Measurements from ENCODE around the gene HYKK. TPM values are rescaled to one million over a fixed set of nuclear protein-coding genes. Genes with fewer than 3 reads are reported as not detected.

Gene HYKK
- total and polyA plus RNA-seq, 2 of the 13 experiments (the other 11 are each of a cell fraction or from before 2014, with no cell fraction given) = 3.5 to 5.4 TPM

GRCh38 chr15:78533331-78533730 lies 26.0 kb downstream of the HYKK start:
- intact Hi-C loops (cut with micrococcal nuclease; ENCODE audit: unreplicated experiment) (no loop called here), in situ Hi-C loops (cut with HindIII; ENCODE audit: extremely low pct_ligation_motif_present, low pct_unique_long_range_greater_than_20kb) (no loop called here)
- no peaks in the 10 kb centered on the region for H3K79me2 ChIP-seq (ENCODE audit: insufficient read depth, low read length)
- POLR2A ChIA-PET = no interaction called here
- no peaks in the 10 kb centered on the region for H3K4me1 ChIP-seq (ENCODE audit: insufficient read depth, low read length)
- no peak overlapping the region for H3K9ac ChIP-seq (ENCODE audit: insufficient read depth, low read depth, low read length)
- H3K4me3 ChIP-seq (replicated peaks in 1 of 3; ENCODE audit: insufficient read depth in 1 of 3, low read depth in 2 of 3, low read length in 3 of 3) = no peak overlapping the region
- H3K9me3 ChIP-seq (ENCODE audit: low read length) = no peaks in the 10 kb centered on the region
- H3K27ac ChIP-seq (ENCODE audit: extremely low read length, insufficient read depth, low read length) = no peak overlapping the region
- ATAC-seq = no peak
- no TSS peak for BruUV-seq (replicated peaks)
- no peaks in the 10 kb centered on the region for H3K36me3 ChIP-seq (replicated peaks in 1 of 2; ENCODE audit: control insufficient read depth in 1 of 2, insufficient read depth in 2 of 2, low read length in 2 of 2)
- H3K27me3 ChIP-seq (ENCODE audit: control insufficient read depth in 1 of 2, insufficient read depth in 2 of 2, low read length in 2 of 2) = no peaks in the 10 kb centered on the region
- H4K20me1 ChIP-seq (ENCODE audit: insufficient read depth, low read length) = no peaks in the 10 kb centered on the region
- TF ChIP-seq TFDP1 (CRISPR knock-in tag; IDR thresholded peaks at IDR 0.05; ENCODE audit: borderline replicate concordance) = no peak
- H2AFZ ChIP-seq (ENCODE audit: low read length) = no peak overlapping the region
- FAIRE-seq = no peak
- DNase-seq (ENCODE audit: low spot score) = no peak
- no peak overlapping the region for H3K4me2 ChIP-seq (ENCODE audit: low read depth, low read length)
- WGBS (ENCODE audit: low lambda C conversion rate) = 36% methylated on average over 2 of the region's 2 CpGs
- CTCF ChIA-PET (ENCODE audit: low intra/inter-chr PET ratio, low total read pairs) = no interaction called here

- no peak for DNase-seq (ENCODE audit: low spot score)
- no peaks in the 10 kb centered on the region for H3K9me3 ChIP-seq (ENCODE audit: low read length)
- no peak overlapping the region for H3K4me2 ChIP-seq (ENCODE audit: low read depth, low read length)
- H3K27ac ChIP-seq (ENCODE audit: extremely low read length, insufficient read depth, low read length) = no peak overlapping the region
- ChIA-PET CTCF (ENCODE audit: low intra/inter-chr PET ratio, low total read pairs) (no interaction called here), POLR2A (no interaction called here)
- 98% methylated on average over 1 of the region's 1 CpG for WGBS (ENCODE audit: low lambda C conversion rate)
- no peaks in the 10 kb centered on the region; a peak in 1 of 5 replicates for H3K27me3 ChIP-seq (ENCODE audit: control insufficient read depth in 1 of 2, insufficient read depth in 2 of 2, low read length in 2 of 2)
- peaks cover 6% of the 10 kb centered on the region for H3K79me2 ChIP-seq (ENCODE audit: insufficient read depth, low read length)
- H2AFZ ChIP-seq (ENCODE audit: low read length) = no peak overlapping the region
- H4K20me1 ChIP-seq (ENCODE audit: insufficient read depth, low read length) = no peaks in the 10 kb centered on the region
- H3K9ac ChIP-seq (ENCODE audit: insufficient read depth, low read depth, low read length) = no peak overlapping the region
- no peak overlapping the region for H3K4me3 ChIP-seq (replicated peaks in 1 of 3; ENCODE audit: insufficient read depth in 1 of 3, low read depth in 2 of 3, low read length in 3 of 3)
- FAIRE-seq = no peak
- intact Hi-C loops (cut with micrococcal nuclease; ENCODE audit: unreplicated experiment) (no loop called here), in situ Hi-C loops (cut with HindIII; ENCODE audit: extremely low pct_ligation_motif_present, low pct_unique_long_range_greater_than_20kb) (no loop called here)
- no TSS peak for BruUV-seq (replicated peaks)
- H3K36me3 ChIP-seq (replicated peaks in 1 of 2; ENCODE audit: control insufficient read depth in 1 of 2, insufficient read depth in 2 of 2, low read length in 2 of 2) = no peaks in the 10 kb centered on the region
- H3K4me1 ChIP-seq (ENCODE audit: insufficient read depth, low read length) = peaks cover 5% of the 10 kb centered on the region; the same call in 1 of the 2 replicates
- no peak for ATAC-seq
- no peak for TF ChIP-seq ZNF746 (CRISPR knock-in tag; IDR thresholded peaks at IDR 0.05)
- TF ChIP-seq, protein P1, sequence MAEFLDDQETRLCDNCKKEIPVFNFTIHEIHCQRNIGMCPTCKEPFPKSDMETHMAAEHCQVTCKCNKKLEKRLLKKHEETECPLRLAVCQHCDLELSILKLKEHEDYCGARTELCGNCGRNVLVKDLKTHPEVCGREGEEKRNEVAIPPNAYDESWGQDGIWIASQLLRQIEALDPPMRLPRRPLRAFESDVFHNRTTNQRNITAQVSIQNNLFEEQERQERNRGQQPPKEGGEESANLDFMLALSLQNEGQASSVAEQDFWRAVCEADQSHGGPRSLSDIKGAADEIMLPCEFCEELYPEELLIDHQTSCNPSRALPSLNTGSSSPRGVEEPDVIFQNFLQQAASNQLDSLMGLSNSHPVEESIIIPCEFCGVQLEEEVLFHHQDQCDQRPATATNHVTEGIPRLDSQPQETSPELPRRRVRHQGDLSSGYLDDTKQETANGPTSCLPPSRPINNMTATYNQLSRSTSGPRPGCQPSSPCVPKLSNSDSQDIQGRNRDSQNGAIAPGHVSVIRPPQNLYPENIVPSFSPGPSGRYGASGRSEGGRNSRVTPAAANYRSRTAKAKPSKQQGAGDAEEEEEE (CRISPR knock-in tag; IDR thresholded peaks at IDR 0.05; ENCODE audit: borderline replicate concordance) = no peak
- TF ChIP-seq IRX3 (CRISPR knock-in tag; IDR thresholded peaks at IDR 0.05; ENCODE audit: borderline replicate concordance, low read depth) = no peak
- TF ChIP-seq ZNF589 (CRISPR knock-in tag; conservative IDR thresholded peaks at IDR 0.05) = no peak
- TF ChIP-seq SRY (CRISPR knock-in tag; IDR thresholded peaks at IDR 0.05) = no peak
- TF ChIP-seq CREM (IDR thresholded peaks at IDR 0.05) = no peak
- no peak for TF ChIP-seq CREM (CRISPR knock-in tag; IDR thresholded peaks at IDR 0.05)
- TF ChIP-seq, protein P2, sequence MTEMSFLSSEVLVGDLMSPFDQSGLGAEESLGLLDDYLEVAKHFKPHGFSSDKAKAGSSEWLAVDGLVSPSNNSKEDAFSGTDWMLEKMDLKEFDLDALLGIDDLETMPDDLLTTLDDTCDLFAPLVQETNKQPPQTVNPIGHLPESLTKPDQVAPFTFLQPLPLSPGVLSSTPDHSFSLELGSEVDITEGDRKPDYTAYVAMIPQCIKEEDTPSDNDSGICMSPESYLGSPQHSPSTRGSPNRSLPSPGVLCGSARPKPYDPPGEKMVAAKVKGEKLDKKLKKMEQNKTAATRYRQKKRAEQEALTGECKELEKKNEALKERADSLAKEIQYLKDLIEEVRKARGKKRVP (CRISPR knock-in tag; IDR thresholded peaks at IDR 0.05) = no peak
- TF ChIP-seq FOXM1 (CRISPR knock-in tag; IDR thresholded peaks at IDR 0.05) = no peak
- no peak for TF ChIP-seq ZNF354B (CRISPR knock-in tag; IDR thresholded peaks at IDR 0.05)
- TF ChIP-seq ZNF775 (CRISPR knock-in tag; IDR thresholded peaks at IDR 0.05; ENCODE audit: borderline replicate concordance) = no peak
- no peak for TF ChIP-seq MNT (IDR thresholded peaks at IDR 0.05)
These were observed 28.8 kb downstream of the HYKK start for GRCh38 chr15:78536134-78536533.

Data from HepG2 (cell line).